Activated naive CD4-positive, alpha-beta T cell (primary cell): ENCODE data around the gene REXO1.
A peak's percentile ranks its signal among the peaks of the same experiment; 100 is the strongest.

Experiments used
- DNase-seq, 4 experiments: peaks; one replicate each; lab custom pipeline; 2025; lab: John Stamatoyannopoulos, UW

The REXO1 gene

GRCh38 chr19:1861599-1862031, 13.3 kb upstream of the REXO1 start:
- no peak for DNase-seq

- DNase-seq = no peak
Observed at GRCh38 chr19:1860821-1861598, 12.7 kb upstream of the REXO1 start.

GRCh38 chr19:1860042-1860775, 11.9 kb upstream of the REXO1 start:
- peak in 2 of 4 experiments; percentile 23 to 52 for DNase-seq

- no peak for DNase-seq
Observed at GRCh38 chr19:1859331-1859781, 11.1 kb upstream of the REXO1 start.

GRCh38 chr19:1858412-1859081, 10.3 kb upstream of the REXO1 start:
- no peak for DNase-seq

- no peak for DNase-seq
Observed at GRCh38 chr19:1857648-1858326, 9.5 kb upstream of the REXO1 start.

DNA sequence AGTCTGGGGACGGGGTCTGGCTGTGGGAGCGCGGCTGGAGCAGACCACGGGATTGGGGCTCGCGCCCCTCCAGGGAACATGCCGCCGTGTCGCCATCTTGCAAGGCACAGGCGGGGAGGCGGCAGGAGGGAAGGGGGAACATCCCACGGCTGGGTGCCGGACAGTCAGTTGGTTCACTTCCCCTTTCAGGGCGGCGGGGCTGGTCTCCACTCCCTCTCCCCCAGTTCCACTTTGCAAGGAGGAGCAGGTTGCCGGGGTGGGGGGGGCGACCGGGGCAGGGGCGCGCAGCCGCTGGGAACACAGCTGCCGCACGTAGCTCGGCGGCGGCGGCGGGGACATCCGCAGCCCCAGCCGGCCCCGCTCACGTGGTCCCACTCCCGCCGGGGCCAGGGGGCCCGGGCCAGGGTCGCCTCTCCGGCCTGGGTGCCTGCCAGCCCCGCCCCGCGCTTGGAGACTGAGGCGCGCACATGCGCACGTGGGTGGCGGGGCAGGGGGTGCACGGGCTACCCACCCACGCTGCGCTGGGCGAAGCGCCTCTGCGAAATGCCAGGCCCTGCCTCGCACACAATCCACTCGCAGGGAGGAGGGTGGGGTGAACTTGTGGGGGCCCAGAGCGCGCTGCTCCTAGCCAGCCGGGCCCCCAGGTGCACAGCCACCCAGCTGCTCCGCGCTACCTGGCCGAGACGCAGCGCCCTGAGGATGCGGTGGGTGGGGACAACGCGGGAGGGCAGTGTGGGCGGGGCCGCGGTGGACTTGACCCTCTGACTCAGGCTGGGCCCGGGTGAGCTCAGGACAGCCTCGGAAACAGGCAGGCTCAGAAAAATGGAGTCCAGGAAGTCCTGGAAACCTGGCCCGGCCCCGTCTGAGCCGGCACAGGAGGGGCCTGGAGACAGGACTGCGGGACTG, 8.7 kb upstream of the REXO1 start:
- DNase-seq = peak in 1 of 4 experiments; percentile 35

- DNase-seq = no peak
Observed at GRCh38 chr19:1856345-1856697, 8.0 kb upstream of the REXO1 start.

GRCh38 chr19:1855828-1856255, 7.6 kb upstream of the REXO1 start:
- no peak for DNase-seq

- peak in 2 of 4 experiments; percentile 69 to 75 for DNase-seq
Observed at GRCh38 chr19:1855040-1855827, 7.0 kb upstream of the REXO1 start.

- no peak for DNase-seq
Observed at GRCh38 chr19:1854542-1855039, 6.3 kb upstream of the REXO1 start.

DNA sequence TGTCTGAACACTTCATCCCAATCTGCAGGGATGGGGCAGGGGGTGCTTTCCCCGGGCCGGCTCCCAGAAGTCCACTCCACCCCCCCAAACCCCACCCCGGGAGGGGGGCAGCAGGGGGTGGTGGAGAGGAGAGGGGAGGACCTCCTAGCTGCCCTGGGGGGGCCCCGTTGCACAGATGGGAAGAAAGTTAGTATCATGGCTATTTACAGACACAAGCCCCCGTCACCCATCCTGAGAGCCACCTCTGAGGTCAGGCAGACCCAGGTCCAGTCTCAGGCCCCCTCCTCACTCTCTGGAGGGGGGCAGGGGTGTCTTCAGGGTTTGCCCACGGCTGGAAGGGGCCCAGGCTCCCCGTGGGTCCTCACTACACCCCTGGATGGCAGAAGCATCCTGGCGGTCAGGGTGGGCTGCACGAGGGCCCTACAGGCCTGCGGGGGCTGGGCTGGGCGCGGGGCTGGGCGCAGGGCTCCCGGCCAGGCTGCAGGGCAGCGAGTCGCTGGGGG, 5.8 kb upstream of the REXO1 start:
- DNase-seq = no peak

- DNase-seq = peak; percentile 47 to 70 (median 54)
Observed at GRCh38 chr19:1853295-1854038, 5.2 kb upstream of the REXO1 start.

GRCh38 chr19:1852581-1853128, 4.4 kb upstream of the REXO1 start:
- no peak for DNase-seq

DNA sequence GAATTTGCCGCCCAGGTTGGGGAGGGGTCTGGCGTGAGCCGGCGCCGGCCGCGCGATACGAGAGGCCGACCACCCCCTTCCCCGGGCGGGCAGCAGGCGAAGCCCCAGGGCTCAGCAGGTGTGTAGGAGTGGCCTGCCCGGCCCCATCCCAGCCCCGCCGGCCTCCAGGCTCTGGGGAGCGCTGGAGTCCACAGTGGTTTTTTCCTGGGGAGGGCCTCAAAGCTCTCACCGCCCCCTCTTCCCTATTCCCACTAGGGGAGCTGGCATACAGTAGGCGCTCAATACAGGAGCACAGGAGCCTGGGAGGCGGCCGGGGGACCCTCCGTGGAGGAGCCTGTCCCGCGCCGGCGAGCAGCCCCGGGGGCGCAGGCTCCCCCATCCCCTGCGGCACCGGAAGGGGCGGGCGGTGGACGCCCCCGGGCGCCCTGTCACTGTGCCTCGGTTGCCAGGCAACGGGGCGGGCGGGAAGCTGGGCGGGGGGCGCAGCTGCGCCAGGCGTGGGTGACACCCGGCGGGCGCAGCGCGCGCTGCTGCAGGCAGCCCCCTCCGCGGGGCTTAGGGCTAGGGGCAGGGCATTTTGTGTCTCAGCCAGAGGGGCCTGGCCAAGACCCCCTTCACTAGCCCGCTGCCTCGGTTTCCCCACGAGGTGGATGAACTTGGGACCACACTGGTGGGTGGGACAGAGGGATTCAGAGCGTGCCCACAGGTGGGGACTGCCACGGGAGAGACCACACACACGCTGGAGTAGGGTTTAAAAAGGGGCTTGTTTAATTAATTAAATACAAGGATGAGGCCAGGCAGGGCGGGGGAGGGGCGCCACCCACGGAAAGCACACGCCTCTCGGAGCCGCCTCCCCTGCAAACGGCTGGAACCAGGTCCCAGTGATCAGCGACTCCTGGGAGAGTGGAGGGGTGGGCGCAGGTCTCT, 3.6 kb upstream of the REXO1 start:
- peak in 2 of 4 experiments; percentile 53 to 74 for DNase-seq

DNA sequence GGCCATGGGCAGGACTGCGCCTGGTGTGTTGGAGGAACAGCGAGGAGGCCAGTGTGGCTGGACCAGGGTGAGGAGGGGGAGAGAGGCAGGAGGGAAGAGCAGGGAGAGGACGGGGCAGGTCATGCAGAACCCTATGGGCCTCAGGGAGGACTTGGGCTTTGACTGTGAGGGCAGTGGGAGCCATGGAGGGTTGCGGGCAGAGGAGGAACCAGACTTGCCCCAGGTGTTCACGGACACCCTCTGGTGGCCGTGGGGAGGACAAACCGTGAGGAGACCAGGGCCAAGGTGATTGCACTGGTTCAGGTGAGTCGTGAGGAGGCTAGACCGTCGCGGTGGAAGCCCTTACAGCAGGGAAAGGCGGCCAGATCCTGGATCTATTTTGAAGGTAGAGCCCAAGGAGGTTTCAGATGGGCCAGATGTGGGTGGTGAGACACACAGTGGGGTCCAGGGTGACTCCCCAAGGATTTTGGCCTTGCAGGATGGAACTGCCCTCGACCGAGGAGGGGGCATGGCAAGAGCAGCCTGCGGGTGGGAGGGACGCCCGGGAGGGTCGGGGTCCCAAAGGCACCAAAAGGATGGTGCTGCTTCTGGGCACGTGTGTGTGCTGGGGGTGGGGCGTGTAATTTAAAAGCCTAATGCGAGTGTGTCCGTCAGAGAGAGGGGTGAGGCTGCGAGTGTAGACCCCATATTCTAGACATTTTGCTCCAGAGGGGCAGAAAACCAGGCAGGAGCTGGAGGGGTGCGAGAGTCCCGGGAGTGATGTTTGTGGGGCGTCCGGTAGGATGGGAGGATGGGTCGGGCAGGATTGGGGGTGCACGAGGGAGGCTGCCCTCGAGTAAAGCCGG, 2.7 kb upstream of the REXO1 start:
- no peak for DNase-seq
